ENCODE data around the gene UBE2V1. TPM values are rescaled to one million over a fixed set of nuclear protein-coding genes. Genes with fewer than 3 reads are reported as not detected.

The UBE2V1 gene
- total RNA-seq, 1 donor: 114 TPM

GRCh38 chr20:50056951-50057713, 55.8 kb downstream of the UBE2V1 start:
- no peaks in the 10 kb centered on the region for H3K9me3 ChIP-seq (ENCODE audit: low read depth, low read length)
- H3K27me3 ChIP-seq (ENCODE audit: insufficient read depth, low read length): no peaks in the 10 kb centered on the region
- peaks cover 9% of the 10 kb centered on the region for H3K4me1 ChIP-seq (ENCODE audit: insufficient read depth, low read length)
- H3K4me3 ChIP-seq (ENCODE audit: low read length): no peak overlapping the region

- Histone ChIP-seq H3K4me3 (ENCODE audit: low read length) (no peak overlapping the region), H3K27me3 (ENCODE audit: insufficient read depth, low read length) (no peaks in the 10 kb centered on the region), H3K9me3 (ENCODE audit: low read depth, low read length) (no peaks in the 10 kb centered on the region), H3K4me1 (ENCODE audit: insufficient read depth, low read length) (peaks cover 9% of the 10 kb centered on the region)
These were observed 56.5 kb downstream of the UBE2V1 start for GRCh38 chr20:50056408-50056926.

GRCh38 chr20:50055524-50056083, 57.3 kb downstream of the UBE2V1 start:
- no peak overlapping the region for H3K4me3 ChIP-seq (ENCODE audit: low read length)
- H3K4me1 ChIP-seq (ENCODE audit: insufficient read depth, low read length): peaks cover 9% of the 10 kb centered on the region
- H3K27me3 ChIP-seq (ENCODE audit: insufficient read depth, low read length): no peaks in the 10 kb centered on the region
- H3K9me3 ChIP-seq (ENCODE audit: low read depth, low read length): no peaks in the 10 kb centered on the region

- peaks cover 10% of the 10 kb centered on the region for H3K4me1 ChIP-seq (ENCODE audit: insufficient read depth, low read length)
- H3K4me3 ChIP-seq (ENCODE audit: low read length): no peak overlapping the region
- no peaks in the 10 kb centered on the region for H3K9me3 ChIP-seq (ENCODE audit: low read depth, low read length)
- H3K27me3 ChIP-seq (ENCODE audit: insufficient read depth, low read length): no peaks in the 10 kb centered on the region
These were observed 58.1 kb downstream of the UBE2V1 start for GRCh38 chr20:50054626-50055511.

DNA sequence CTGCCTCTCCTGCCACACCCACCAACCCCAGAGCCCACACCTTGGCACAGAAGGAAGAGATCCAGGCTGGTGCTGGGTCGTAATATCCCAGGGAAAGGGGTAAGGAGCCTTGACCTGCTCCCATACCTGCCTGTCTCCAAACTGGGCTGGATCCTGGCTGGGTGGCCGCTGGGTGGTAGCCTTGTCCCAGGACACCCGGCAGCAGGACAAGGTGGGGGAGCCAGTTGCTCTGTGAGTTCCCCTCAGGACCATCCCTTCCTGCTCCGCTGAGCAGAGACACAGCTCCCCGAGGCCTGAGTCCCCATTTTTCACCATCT, 58.8 kb downstream of the UBE2V1 start:
- Histone ChIP-seq H3K4me3 (ENCODE audit: low read length) (no peak overlapping the region), H3K4me1 (ENCODE audit: insufficient read depth, low read length) (peaks cover 16% of the 10 kb centered on the region), H3K9me3 (ENCODE audit: low read depth, low read length) (no peaks in the 10 kb centered on the region), H3K27me3 (ENCODE audit: insufficient read depth, low read length) (no peaks in the 10 kb centered on the region)

DNA sequence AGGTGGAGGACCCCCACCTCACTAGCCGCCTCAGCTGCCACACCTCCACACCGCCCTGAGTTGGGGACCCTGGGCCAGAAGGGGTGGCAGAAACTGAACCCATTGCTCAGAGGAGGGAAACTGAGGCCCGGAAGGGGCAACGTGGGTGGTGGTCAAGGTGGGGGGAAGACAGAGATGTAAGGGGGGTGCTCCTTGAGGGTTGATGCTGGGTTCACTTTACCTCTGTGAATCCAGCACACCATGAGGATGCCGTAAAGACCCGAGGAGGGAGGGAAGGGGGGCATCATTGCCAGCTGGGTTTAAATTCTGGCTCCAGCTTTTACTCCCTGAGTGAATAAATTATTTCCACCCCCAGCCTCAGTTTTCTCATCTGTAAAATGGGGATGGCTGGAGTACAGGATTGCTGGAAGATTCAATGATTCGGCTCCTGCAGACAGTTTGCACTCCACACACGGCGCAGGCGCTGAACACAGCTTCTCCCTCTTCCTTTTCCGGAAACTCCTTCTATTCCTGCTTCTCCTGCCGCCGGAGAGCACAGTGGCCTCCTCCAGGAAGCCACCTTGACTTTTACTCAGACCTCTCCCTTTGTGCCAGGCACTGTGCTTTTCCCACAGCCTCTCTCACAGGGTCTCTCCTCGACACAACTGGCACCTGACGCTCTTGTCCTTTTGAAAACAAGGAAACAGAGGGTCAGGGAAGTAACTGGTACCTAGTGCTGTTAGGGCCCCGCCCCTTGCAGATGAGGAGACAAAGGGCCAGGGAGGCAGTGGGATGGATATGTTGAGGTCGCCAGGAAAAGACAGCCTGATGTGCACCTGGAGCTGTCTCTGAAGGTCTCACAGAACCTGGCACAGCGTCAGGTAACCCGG, 59.4 kb downstream of the UBE2V1 start:
- Histone ChIP-seq H3K4me1 (ENCODE audit: insufficient read depth, low read length) (peaks cover 16% of the 10 kb centered on the region), H3K9me3 (ENCODE audit: low read depth, low read length) (no peaks in the 10 kb centered on the region), H3K27me3 (ENCODE audit: insufficient read depth, low read length) (no peaks in the 10 kb centered on the region), H3K4me3 (ENCODE audit: low read length) (no peak overlapping the region)

DNA sequence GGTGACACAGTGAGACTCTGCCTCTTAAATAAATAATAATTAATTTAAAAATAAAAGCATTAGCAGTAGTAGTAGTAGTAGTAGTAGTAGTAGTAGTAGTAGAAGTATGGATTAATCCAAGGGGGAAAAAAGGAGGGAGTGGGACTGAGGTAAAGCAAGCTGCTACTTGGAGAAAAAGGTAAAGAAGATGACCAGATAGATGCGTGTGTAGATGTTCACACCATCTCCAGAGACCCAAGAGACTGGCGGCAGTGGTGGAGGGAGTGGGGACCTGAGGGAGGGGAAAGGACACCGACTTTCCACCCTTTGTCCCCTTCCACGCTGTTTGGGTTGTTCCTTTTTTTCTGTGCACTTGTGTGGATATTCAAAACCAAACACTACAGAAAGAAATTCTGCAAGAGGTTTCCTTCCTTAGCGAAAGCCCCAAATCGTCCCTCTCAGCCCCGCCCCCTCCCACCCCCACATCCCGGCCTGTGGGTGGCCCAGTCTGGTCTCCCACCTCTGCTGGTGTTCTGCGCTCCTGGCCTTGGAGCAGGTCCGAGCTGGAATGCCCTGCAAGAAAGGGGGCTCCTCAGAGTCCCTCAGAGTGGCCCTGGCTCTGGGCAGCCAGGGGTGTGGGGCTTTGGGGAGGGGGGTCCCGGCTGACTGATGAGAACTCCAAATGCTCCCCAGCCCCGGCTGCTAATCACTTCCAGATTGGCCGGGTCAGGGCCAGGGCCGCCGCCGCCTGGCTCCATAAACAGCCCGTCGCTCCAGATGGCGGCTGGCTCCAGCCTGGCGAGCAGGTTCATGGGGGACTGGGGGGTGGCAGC, 60.2 kb downstream of the UBE2V1 start:
- no peak overlapping the region for H3K4me3 ChIP-seq (ENCODE audit: low read length)
- H3K27me3 ChIP-seq (ENCODE audit: insufficient read depth, low read length): no peaks in the 10 kb centered on the region

GRCh38 chr20:50050660-50051308, 62.2 kb downstream of the UBE2V1 start:
- H3K27me3 ChIP-seq (ENCODE audit: insufficient read depth, low read length): no peaks in the 10 kb centered on the region
- no peaks in the 10 kb centered on the region for H3K9me3 ChIP-seq (ENCODE audit: low read depth, low read length)
- H3K4me1 ChIP-seq (ENCODE audit: insufficient read depth, low read length): peaks cover 34% of the 10 kb centered on the region
- H3K4me3 ChIP-seq (ENCODE audit: low read length): no peak overlapping the region

More for the DNA sequence above, 60.2 kb downstream of the UBE2V1 start:
- H3K4me1 ChIP-seq (ENCODE audit: insufficient read depth, low read length): peaks cover 22% of the 10 kb centered on the region
- no peaks in the 10 kb centered on the region for H3K9me3 ChIP-seq (ENCODE audit: low read depth, low read length)

- no peaks in the 10 kb centered on the region for H3K27me3 ChIP-seq (ENCODE audit: insufficient read depth, low read length)
- H3K4me3 ChIP-seq (ENCODE audit: low read length): no peak overlapping the region
- no peaks in the 10 kb centered on the region for H3K9me3 ChIP-seq (ENCODE audit: low read depth, low read length)
- H3K4me1 ChIP-seq (ENCODE audit: insufficient read depth, low read length): peaks cover 34% of the 10 kb centered on the region
These were observed 62.7 kb downstream of the UBE2V1 start for GRCh38 chr20:50050214-50050613.

DNA sequence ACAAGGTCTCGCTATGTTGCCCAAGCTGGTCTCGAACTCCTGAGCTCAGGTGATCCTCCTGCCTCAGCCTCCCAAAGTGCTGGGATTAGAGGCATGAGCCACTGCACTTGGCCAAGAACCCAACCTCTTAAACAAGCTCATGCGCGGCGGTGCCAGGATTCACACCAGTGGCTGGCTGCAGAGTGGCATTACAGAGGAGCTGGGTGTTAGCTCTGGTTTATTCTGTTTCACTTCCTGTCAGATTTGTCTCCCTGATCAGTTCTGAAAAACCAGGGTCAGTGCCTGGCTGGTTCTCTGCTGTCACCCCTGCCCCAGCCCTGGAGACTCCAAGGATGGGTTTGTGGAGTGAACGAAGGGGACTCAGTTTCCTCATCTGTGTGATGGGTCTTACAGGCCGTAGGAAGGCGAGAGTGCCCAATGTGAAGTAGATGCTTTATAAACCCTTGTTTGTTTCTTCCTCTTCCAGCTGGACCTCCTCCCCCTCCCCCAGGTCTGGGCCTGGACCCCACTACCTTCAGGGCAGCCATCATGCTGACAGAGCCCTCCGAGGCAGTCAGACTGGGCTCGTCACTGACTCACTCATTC, 63.4 kb downstream of the UBE2V1 start:
- no peaks in the 10 kb centered on the region for H3K27me3 ChIP-seq (ENCODE audit: insufficient read depth, low read length)
- no peaks in the 10 kb centered on the region for H3K9me3 ChIP-seq (ENCODE audit: low read depth, low read length)
- peaks cover 34% of the 10 kb centered on the region for H3K4me1 ChIP-seq (ENCODE audit: insufficient read depth, low read length)
- no peak overlapping the region for H3K4me3 ChIP-seq (ENCODE audit: low read length)

- Histone ChIP-seq H3K4me1 (ENCODE audit: insufficient read depth, low read length) (peaks cover 34% of the 10 kb centered on the region), H3K9me3 (ENCODE audit: low read depth, low read length) (no peaks in the 10 kb centered on the region), H3K27me3 (ENCODE audit: insufficient read depth, low read length) (no peaks in the 10 kb centered on the region), H3K4me3 (ENCODE audit: low read length) (no peak overlapping the region)
These were observed 64.4 kb downstream of the UBE2V1 start for GRCh38 chr20:50048420-50049166.

DNA sequence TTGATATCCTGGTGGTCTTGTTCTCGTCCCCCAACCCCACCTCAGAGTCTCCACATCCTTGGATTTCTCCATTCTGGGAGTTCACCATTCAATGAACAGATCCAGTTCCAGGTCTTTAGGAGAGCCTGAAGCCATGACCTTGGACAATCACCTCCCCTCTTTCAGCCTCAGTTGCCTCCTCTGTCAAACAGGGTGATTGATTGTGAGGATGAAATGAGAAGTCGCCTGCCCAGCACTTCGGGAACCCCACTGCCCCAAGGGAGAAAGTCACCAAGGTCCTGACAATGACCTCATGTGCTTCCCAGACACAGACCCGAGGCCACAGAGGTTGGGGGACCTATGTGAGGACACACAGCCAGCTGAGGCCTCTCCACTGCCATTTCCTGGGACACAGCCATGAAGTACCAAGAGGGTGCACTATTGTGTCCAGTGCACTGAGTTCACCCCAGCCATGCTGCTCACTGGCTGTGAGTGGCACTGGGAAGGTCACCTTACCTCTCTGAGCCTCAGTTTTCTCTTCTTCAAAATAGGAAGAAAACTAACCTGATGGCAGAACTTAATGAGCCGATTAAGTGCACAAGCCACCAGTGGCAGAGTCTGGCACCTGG, 68.5 kb downstream of the UBE2V1 start:
- Histone ChIP-seq H3K4me1 (ENCODE audit: insufficient read depth, low read length) (peaks cover 40% of the 10 kb centered on the region), H3K9me3 (ENCODE audit: low read depth, low read length) (no peaks in the 10 kb centered on the region), H3K27me3 (ENCODE audit: insufficient read depth, low read length) (no peaks in the 10 kb centered on the region), H3K4me3 (ENCODE audit: low read length) (no peak overlapping the region)

Data from mononuclear cell (primary cell).